Neural crest cell (in vitro differentiated cells): ENCODE results near the gene ADGRG4. TPM values are rescaled to one million over a fixed set of nuclear protein-coding genes. Genes with fewer than 3 reads are reported as not detected.

Experiments
- DNase-seq: peaks from one replicate; pipeline ENCODE4 v3.0.0; 2021; ENCODE audit warnings: low read depth, mixed read lengths, low spot score
- H3K27ac Mint-ChIP-seq: one replicate; pipeline ENCODE4 v1.8.0; 2021; ENCODE audit warnings: mild to moderate bottlenecking, mixed read lengths; ENCODE audit not compliant: unreplicated experiment
- H3K27me3 Mint-ChIP-seq: 2 replicates; pipeline ENCODE4 v1.8.0; 2021; ENCODE audit warnings: low read depth, mild to moderate bottlenecking, mixed read lengths
- H3K36me3 Mint-ChIP-seq: 2 replicates; pipeline ENCODE4 v1.8.0; 2021; ENCODE audit warnings: low read depth, mild to moderate bottlenecking, mixed read lengths
- H3K4me1 Mint-ChIP-seq: 2 replicates; pipeline ENCODE4 v1.8.0; 2021; ENCODE audit warnings: mixed read lengths
- H3K4me3 Mint-ChIP-seq: one replicate; pipeline ENCODE4 v1.8.0; 2021; ENCODE audit warnings: mild to moderate bottlenecking, mixed read lengths
- H3K9me3 Mint-ChIP-seq: 2 replicates; pipeline ENCODE4 v1.8.0; 2021; ENCODE audit warnings: mixed read lengths
- CTCF ChIP-seq: fragments of 200-600 bp; sonication (generic); conservative IDR thresholded peaks from 2 replicates; pipeline ENCODE4 v1.5.0; 2021; ENCODE audit warnings: antibody characterized with exemption, mild to moderate bottlenecking
- total RNA-seq: library from RNA; stranded (reverse); gene quantifications from 2 replicates; pipeline ENCODE4 v1.2.1, GENCODE V29; 2021

Gene ADGRG4
- total RNA-seq, 1 donor from 2014 or later, result not detected

GRCh38 chrX:136397001-136397400, 96.2 kb downstream of the ADGRG4 start:
- H3K4me3 Mint-ChIP-seq, result no peak overlapping the region
- H3K36me3 Mint-ChIP-seq, result no peaks in the 10 kb centered on the region
- no peak for DNase-seq
- H3K27me3 Mint-ChIP-seq, result no peaks in the 10 kb centered on the region
- no peak for TF ChIP-seq CTCF
- no peak overlapping the region for H3K27ac Mint-ChIP-seq
- H3K9me3 Mint-ChIP-seq, result no peaks in the 10 kb centered on the region
- H3K4me1 Mint-ChIP-seq, result no peaks in the 10 kb centered on the region

- no peak for TF ChIP-seq CTCF
- H3K36me3 Mint-ChIP-seq, result no peaks in the 10 kb centered on the region
- DNase-seq, result no peak
- H3K9me3 Mint-ChIP-seq, result no peaks in the 10 kb centered on the region
- no peaks in the 10 kb centered on the region for H3K4me1 Mint-ChIP-seq
- H3K27ac Mint-ChIP-seq, result no peak overlapping the region
- H3K27me3 Mint-ChIP-seq, result peaks cover 3% of the 10 kb centered on the region
- H3K4me3 Mint-ChIP-seq, result no peak overlapping the region
Measured at GRCh38 chrX:136405126-136405525, 104.4 kb downstream of the ADGRG4 start.

GRCh38 chrX:136417806-136418205, 117.0 kb downstream of the ADGRG4 start:
- TF ChIP-seq CTCF, result no peak
- peaks cover 4% of the 10 kb centered on the region for H3K36me3 Mint-ChIP-seq
- no peak overlapping the region for H3K27ac Mint-ChIP-seq
- no peaks in the 10 kb centered on the region for H3K4me1 Mint-ChIP-seq
- H3K4me3 Mint-ChIP-seq, result no peak overlapping the region
- DNase-seq, result no peak
- peaks cover 3% of the 10 kb centered on the region for H3K27me3 Mint-ChIP-seq
- H3K9me3 Mint-ChIP-seq, result peaks cover 11% of the 10 kb centered on the region

GRCh38 chrX:136421338-136421737, 120.6 kb downstream of the ADGRG4 start:
- TF ChIP-seq CTCF, result no peak
- no peak overlapping the region for H3K27ac Mint-ChIP-seq
- DNase-seq, result no peak
- peaks cover 4% of the 10 kb centered on the region for H3K36me3 Mint-ChIP-seq
- H3K4me3 Mint-ChIP-seq, result no peak overlapping the region
- H3K4me1 Mint-ChIP-seq, result no peaks in the 10 kb centered on the region
- H3K27me3 Mint-ChIP-seq, result peaks cover 14% of the 10 kb centered on the region
- peaks cover 8% of the 10 kb centered on the region for H3K9me3 Mint-ChIP-seq

- H3K27me3 Mint-ChIP-seq, result peaks cover 10% of the 10 kb centered on the region
- no peak overlapping the region for H3K27ac Mint-ChIP-seq
- no peak for TF ChIP-seq CTCF
- DNase-seq, result no peak
- no peak overlapping the region for H3K4me3 Mint-ChIP-seq
- no peaks in the 10 kb centered on the region for H3K4me1 Mint-ChIP-seq
- H3K9me3 Mint-ChIP-seq, result peaks cover 5% of the 10 kb centered on the region
- peaks cover 2% of the 10 kb centered on the region for H3K36me3 Mint-ChIP-seq
Measured at GRCh38 chrX:136423724-136424123, 123.0 kb downstream of the ADGRG4 start.

GRCh38 chrX:136425996-136426395, 125.2 kb downstream of the ADGRG4 start:
- DNase-seq, result no peak
- Mint-ChIP-seq H3K36me3 (no peaks in the 10 kb centered on the region), H3K9me3 (peaks cover 2% of the 10 kb centered on the region), H3K4me1 (no peaks in the 10 kb centered on the region), H3K27me3 (peaks cover 10% of the 10 kb centered on the region), H3K27ac (no peak overlapping the region), H3K4me3 (no peak overlapping the region)
- TF ChIP-seq CTCF, result no peak
